ENCODE results near the gene SNX10.

GRCh38 chr7:26370011-26370410, 78.3 kb downstream of the SNX10 start:
- TF ChIP-seq EP300 (IDR thresholded peaks at IDR 0.05; ENCODE audit: borderline replicate concordance) = no peak
- TF ChIP-seq TCF12 (IDR thresholded peaks at IDR 0.05; ENCODE audit: low read depth) = no peak
- no peak for TF ChIP-seq MAX (IDR thresholded peaks at IDR 0.05)
- no peak for TF ChIP-seq RAD21 (IDR thresholded peaks at IDR 0.05; ENCODE audit: low read depth)
- TF ChIP-seq ZBTB7A (IDR thresholded peaks at IDR 0.05; ENCODE audit: low read depth) = no peak
- no peak for TF ChIP-seq REST (IDR thresholded peaks at IDR 0.05; ENCODE audit: low read depth)

Data from Ishikawa (cell line).